Stimulated activated memory B cell treated with anti-CD40 and anti-IgM and Interleukin-4, amounts not matched to agents 10 μg/mL and 1 μg/mL and 100 μg/mL, for 72 hours (primary cell): Measurements from ENCODE around the gene ABL1.
A peak's percentile ranks its signal among the peaks of the same experiment; 100 is the strongest.

Experiments used
- ATAC-seq: fragments of 150-1000 bp; cut with Tn5 transposase; 2 replicates; pipeline ENCODE4 v1.10.0; 2021
- H3K27ac Mint-ChIP-seq: one replicate; pipeline ENCODE4 v1.8.0; 2022; ENCODE audit warnings: mild to moderate bottlenecking, mixed read lengths
- H3K27me3 Mint-ChIP-seq: one replicate; pipeline ENCODE4 v1.8.0; 2022; ENCODE audit warnings: mixed read lengths
- H3K36me3 Mint-ChIP-seq: one replicate; pipeline ENCODE4 v1.8.0; 2022; ENCODE audit warnings: mixed read lengths
- H3K4me1 Mint-ChIP-seq: one replicate; pipeline ENCODE4 v1.8.0; 2022; ENCODE audit warnings: mixed read lengths
- H3K4me3 Mint-ChIP-seq: one replicate; pipeline ENCODE4 v1.8.0; 2022; ENCODE audit warnings: mild to moderate bottlenecking, moderate library complexity, mixed read lengths
- H3K9me3 Mint-ChIP-seq: one replicate; pipeline ENCODE4 v1.8.0; 2022; ENCODE audit warnings: mixed read lengths

The ABL1 gene

GRCh38 chr9:130870491-130871381 is 35.7 kb downstream of the ABL1 start:
- peak overlapping the region; percentile 89 for H3K27ac Mint-ChIP-seq
- H3K9me3 Mint-ChIP-seq, result no peaks in the 10 kb centered on the region
- no peak overlapping the region for H3K4me3 Mint-ChIP-seq
- H3K27me3 Mint-ChIP-seq, result no peaks in the 10 kb centered on the region
- ATAC-seq, result peak; percentile 97
- peaks cover 32% of the 10 kb centered on the region for H3K4me1 Mint-ChIP-seq
- peaks cover 45% of the 10 kb centered on the region for H3K36me3 Mint-ChIP-seq

- peak overlapping the region; percentile 89 for H3K27ac Mint-ChIP-seq
- H3K4me1 Mint-ChIP-seq, result peaks cover 26% of the 10 kb centered on the region
- no peaks in the 10 kb centered on the region for H3K27me3 Mint-ChIP-seq
- ATAC-seq, result peak; percentile 72
- H3K4me3 Mint-ChIP-seq, result no peak overlapping the region
- no peaks in the 10 kb centered on the region for H3K9me3 Mint-ChIP-seq
- peaks cover 43% of the 10 kb centered on the region for H3K36me3 Mint-ChIP-seq
These were observed 36.5 kb downstream of the ABL1 start for GRCh38 chr9:130871395-130872062.

- peak overlapping the region; percentile 89 for H3K27ac Mint-ChIP-seq
- no peaks in the 10 kb centered on the region for H3K27me3 Mint-ChIP-seq
- peaks cover 26% of the 10 kb centered on the region for H3K4me1 Mint-ChIP-seq
- H3K4me3 Mint-ChIP-seq, result no peak overlapping the region
- no peaks in the 10 kb centered on the region for H3K9me3 Mint-ChIP-seq
- peaks cover 43% of the 10 kb centered on the region for H3K36me3 Mint-ChIP-seq
- no peak for ATAC-seq
These were observed 37.0 kb downstream of the ABL1 start for GRCh38 chr9:130872093-130872492.

DNA sequence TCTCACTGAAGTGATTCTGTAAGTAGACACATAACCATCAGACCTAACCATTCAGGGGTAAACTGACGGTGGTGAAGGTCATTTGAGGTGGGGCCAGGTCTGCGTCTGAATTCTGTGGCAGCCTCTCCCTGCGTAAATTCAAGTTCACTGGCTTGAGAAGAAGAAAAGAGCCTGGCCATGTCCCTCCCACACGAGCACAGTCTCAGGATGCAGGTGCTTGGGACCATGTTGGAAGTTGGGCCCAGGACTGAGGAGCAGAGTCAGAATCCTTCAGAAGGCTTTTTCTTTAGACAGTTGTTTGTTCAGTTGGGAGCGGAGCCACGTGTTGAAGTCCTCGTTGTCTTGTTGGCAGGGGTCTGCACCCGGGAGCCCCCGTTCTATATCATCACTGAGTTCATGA is 37.5 kb downstream of the ABL1 start:
- ATAC-seq, result no peak
- no peak overlapping the region for H3K4me3 Mint-ChIP-seq
- no peak overlapping the region for H3K27ac Mint-ChIP-seq
- H3K27me3 Mint-ChIP-seq, result no peaks in the 10 kb centered on the region
- H3K36me3 Mint-ChIP-seq, result peaks cover 43% of the 10 kb centered on the region
- H3K9me3 Mint-ChIP-seq, result no peaks in the 10 kb centered on the region
- peaks cover 26% of the 10 kb centered on the region for H3K4me1 Mint-ChIP-seq

- Mint-ChIP-seq H3K4me3 (no peak overlapping the region), H3K4me1 (peaks cover 26% of the 10 kb centered on the region), H3K27me3 (no peaks in the 10 kb centered on the region), H3K27ac (no peak overlapping the region), H3K9me3 (no peaks in the 10 kb centered on the region), H3K36me3 (peaks cover 44% of the 10 kb centered on the region)
- no peak for ATAC-seq
These were observed 38.0 kb downstream of the ABL1 start for GRCh38 chr9:130872912-130873503.

DNA sequence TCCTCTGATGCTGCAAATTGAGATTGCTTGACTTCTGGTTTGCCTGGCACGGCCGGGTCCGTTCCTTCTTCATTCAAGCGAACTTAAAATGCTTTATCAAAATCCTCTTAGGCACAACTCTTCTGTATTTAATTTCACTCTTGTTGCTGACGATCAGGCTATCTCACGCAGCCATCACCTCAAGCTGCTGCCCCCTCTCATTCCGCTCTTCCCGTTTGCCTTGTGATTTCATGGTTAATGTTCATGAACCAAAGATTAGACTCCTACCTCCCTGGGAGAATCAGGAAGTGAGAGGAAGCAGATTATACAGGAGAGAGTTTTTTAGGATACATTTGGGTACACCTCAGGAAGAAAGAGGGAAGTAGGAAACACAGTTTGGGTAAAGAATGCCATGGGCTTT is 38.9 kb downstream of the ABL1 start:
- no peak for ATAC-seq
- Mint-ChIP-seq H3K36me3 (peaks cover 52% of the 10 kb centered on the region), H3K4me3 (no peak overlapping the region)

DNA sequence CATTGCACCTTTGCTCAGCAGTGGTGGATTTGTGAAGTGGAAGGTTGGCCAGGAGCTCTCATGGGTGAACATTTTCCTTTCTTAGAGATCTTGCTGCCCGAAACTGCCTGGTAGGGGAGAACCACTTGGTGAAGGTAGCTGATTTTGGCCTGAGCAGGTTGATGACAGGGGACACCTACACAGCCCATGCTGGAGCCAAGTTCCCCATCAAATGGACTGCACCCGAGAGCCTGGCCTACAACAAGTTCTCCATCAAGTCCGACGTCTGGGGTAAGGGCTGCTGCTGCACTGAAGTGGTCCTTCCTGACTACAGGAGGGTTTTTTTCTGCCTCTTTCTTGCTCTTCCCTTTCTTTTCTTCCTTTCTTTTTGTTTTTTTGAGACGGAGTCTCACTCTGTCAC is 39.7 kb downstream of the ABL1 start:
- Mint-ChIP-seq H3K9me3 (no peaks in the 10 kb centered on the region), H3K36me3 (peaks cover 60% of the 10 kb centered on the region), H3K27me3 (no peaks in the 10 kb centered on the region), H3K4me3 (no peak overlapping the region), H3K4me1 (peaks cover 25% of the 10 kb centered on the region), H3K27ac (no peak overlapping the region)
- no peak for ATAC-seq

More for the DNA sequence above, 38.9 kb downstream of the ABL1 start:
- Mint-ChIP-seq H3K27me3 (no peaks in the 10 kb centered on the region), H3K4me1 (peaks cover 26% of the 10 kb centered on the region), H3K9me3 (no peaks in the 10 kb centered on the region), H3K27ac (no peak overlapping the region)

DNA sequence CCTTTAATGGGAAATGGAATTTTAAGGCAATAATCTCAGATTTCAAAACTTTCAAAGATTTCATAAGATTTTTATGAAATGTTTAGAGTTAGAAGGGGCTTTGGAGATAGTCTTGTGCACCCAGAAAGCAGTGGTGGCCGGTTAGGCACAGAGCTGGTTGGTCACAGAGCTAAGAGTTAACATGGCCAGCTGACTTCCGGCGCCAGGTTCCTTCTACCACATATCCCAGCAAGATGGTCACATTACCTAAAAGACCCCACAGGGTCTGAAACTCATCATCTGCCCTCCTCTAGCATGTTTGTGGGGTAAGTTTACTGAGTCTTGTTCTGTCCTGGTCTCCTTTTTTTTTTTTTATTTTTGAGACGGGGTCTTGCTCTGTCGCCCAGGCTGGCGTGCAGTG is 42.2 kb downstream of the ABL1 start:
- no peak overlapping the region for H3K27ac Mint-ChIP-seq
- H3K36me3 Mint-ChIP-seq, result peaks cover 73% of the 10 kb centered on the region
- H3K9me3 Mint-ChIP-seq, result no peaks in the 10 kb centered on the region
- H3K4me1 Mint-ChIP-seq, result peaks cover under 1% of the 10 kb centered on the region
- H3K27me3 Mint-ChIP-seq, result no peaks in the 10 kb centered on the region
- ATAC-seq, result no peak
- no peak overlapping the region for H3K4me3 Mint-ChIP-seq

DNA sequence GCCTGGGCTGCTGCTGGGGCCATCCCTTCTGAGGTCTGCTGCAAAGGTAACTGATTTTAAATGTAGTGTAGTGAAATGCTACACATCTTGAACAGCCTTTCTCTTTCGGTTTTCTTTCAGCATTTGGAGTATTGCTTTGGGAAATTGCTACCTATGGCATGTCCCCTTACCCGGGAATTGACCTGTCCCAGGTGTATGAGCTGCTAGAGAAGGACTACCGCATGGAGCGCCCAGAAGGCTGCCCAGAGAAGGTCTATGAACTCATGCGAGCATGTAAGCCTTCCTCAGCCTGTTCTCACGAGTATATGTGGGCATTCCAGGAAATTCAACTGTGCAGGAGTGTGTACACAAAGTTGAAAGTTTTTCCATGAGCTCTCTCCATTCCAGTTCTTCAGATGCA is 43.2 kb downstream of the ABL1 start:
- Mint-ChIP-seq H3K4me1 (no peaks in the 10 kb centered on the region), H3K4me3 (no peak overlapping the region), H3K27me3 (no peaks in the 10 kb centered on the region), H3K27ac (no peak overlapping the region), H3K36me3 (peaks cover 65% of the 10 kb centered on the region), H3K9me3 (no peaks in the 10 kb centered on the region)
- ATAC-seq, result no peak

DNA sequence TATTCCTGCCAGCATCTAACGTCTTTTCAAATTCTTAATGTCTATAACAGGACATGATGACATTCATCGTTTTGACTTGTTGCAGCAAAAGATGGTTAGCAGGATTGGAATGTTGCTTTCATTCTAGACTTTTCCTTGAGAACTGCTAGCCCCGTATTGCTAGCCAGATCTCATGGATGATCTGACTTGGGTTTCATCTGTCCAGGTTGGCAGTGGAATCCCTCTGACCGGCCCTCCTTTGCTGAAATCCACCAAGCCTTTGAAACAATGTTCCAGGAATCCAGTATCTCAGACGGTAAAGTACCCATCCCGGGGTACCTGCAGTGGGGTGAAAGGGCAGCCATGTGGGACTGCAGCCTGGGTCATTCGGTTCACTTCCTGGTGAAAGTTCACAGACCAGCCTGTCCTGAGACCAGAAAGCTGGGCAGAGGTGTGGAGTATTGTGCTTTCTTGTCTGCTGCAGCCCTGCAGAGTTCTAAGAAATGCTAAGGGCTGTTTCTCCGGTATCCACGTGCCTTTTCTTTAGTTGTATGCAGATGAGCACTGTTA is 44.9 kb downstream of the ABL1 start:
- no peak for ATAC-seq
- H3K4me1 Mint-ChIP-seq, result no peaks in the 10 kb centered on the region
- H3K27ac Mint-ChIP-seq, result no peak overlapping the region
- no peaks in the 10 kb centered on the region for H3K27me3 Mint-ChIP-seq
- H3K4me3 Mint-ChIP-seq, result no peak overlapping the region
- peaks cover 65% of the 10 kb centered on the region for H3K36me3 Mint-ChIP-seq
- no peaks in the 10 kb centered on the region for H3K9me3 Mint-ChIP-seq

- H3K27ac Mint-ChIP-seq, result no peak overlapping the region
- H3K4me3 Mint-ChIP-seq, result no peak overlapping the region
- peaks cover 64% of the 10 kb centered on the region for H3K36me3 Mint-ChIP-seq
- no peaks in the 10 kb centered on the region for H3K4me1 Mint-ChIP-seq
- ATAC-seq, result no peak
- no peaks in the 10 kb centered on the region for H3K27me3 Mint-ChIP-seq
- no peaks in the 10 kb centered on the region for H3K9me3 Mint-ChIP-seq
These were observed 45.7 kb downstream of the ABL1 start for GRCh38 chr9:130880599-130881220.

DNA sequence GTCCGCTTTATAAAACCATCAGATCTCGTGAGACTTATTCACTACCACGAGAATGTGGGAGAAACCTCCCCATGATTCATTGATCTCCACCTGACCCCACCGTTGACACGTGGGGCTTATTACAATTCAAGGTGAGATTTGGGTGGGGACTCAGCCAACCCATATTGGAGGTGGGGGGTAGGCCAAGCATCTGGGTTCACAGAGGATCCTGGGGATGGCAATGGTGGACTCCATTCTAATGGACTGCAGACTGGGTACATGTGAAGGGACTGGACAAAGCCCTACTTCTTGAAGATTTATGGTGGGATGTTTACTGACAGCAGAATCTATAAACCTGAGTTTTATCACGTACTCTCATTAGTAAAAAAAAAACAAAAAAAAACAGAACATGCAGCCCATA is 46.5 kb downstream of the ABL1 start:
- no peaks in the 10 kb centered on the region for H3K27me3 Mint-ChIP-seq
- H3K27ac Mint-ChIP-seq, result no peak overlapping the region
- H3K36me3 Mint-ChIP-seq, result peaks cover 68% of the 10 kb centered on the region
- H3K9me3 Mint-ChIP-seq, result no peaks in the 10 kb centered on the region
- no peak overlapping the region for H3K4me3 Mint-ChIP-seq
- no peak for ATAC-seq
- H3K4me1 Mint-ChIP-seq, result no peaks in the 10 kb centered on the region

DNA sequence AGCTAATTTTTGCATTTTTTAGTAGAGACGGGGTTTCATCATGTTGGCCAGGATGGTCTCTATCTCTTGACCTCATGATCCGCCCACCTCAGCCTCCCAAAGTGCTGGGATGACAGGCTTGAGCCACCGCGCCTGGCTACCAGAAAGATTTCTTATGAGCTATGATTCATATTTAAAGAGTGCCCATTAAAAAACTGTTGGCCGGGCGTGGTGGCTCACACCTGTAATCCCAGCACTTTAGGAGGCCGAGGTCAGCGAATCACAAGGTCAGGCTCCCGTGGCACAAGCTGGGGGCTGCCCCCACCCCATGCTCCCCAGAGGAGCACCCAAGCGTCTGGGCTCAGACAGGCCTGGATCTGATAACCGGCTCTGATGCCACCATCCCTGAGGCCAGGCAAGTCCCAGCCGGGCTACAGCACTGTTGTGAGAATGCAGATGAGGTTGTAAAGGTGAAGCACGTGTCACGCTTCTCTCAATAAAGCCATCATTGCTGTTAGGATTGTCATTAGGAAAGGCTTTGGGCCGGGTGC is 47.7 kb downstream of the ABL1 start:
- Mint-ChIP-seq H3K4me3 (no peak overlapping the region), H3K27me3 (no peaks in the 10 kb centered on the region), H3K27ac (no peak overlapping the region), H3K36me3 (peaks cover 80% of the 10 kb centered on the region), H3K4me1 (no peaks in the 10 kb centered on the region), H3K9me3 (no peaks in the 10 kb centered on the region)
- no peak for ATAC-seq

- Mint-ChIP-seq H3K36me3 (peaks cover 79% of the 10 kb centered on the region), H3K27ac (no peak overlapping the region), H3K4me1 (no peaks in the 10 kb centered on the region), H3K4me3 (no peak overlapping the region), H3K9me3 (no peaks in the 10 kb centered on the region), H3K27me3 (no peaks in the 10 kb centered on the region)
- no peak for ATAC-seq
These were observed 48.4 kb downstream of the ABL1 start for GRCh38 chr9:130883479-130883878.

- ATAC-seq, result no peak
- Mint-ChIP-seq H3K36me3 (peaks cover 77% of the 10 kb centered on the region), H3K27me3 (no peaks in the 10 kb centered on the region), H3K9me3 (no peaks in the 10 kb centered on the region), H3K27ac (no peak overlapping the region), H3K4me3 (no peak overlapping the region), H3K4me1 (no peaks in the 10 kb centered on the region)
These were observed 49.1 kb downstream of the ABL1 start for GRCh38 chr9:130884111-130884531.
